Panc1 (cell line): Measurements from ENCODE around the gene FAM222B. TPM values are rescaled to one million over a fixed set of nuclear protein-coding genes. Genes with fewer than 3 reads are reported as not detected.

ENCODE experiments used
- ATAC-seq: fragments of 200-7000 bp; cut with Tn5 transposase; 2 replicates; pipeline ENCODE4 v1.9.1; 2020; ENCODE audit warnings: mild to moderate bottlenecking, moderate library complexity
- BruUV-seq: library from RNA; stranded (reverse); fragments of 400-500 nt; replicated peaks from 2 replicates; lab custom pipeline; 2021; lab: Mats Ljungman, UMichigan
- CTCF ChIA-PET: fragments of 300-600 bp; sonication (Branson Sonifier 250); formaldehyde crosslinking; loops from one replicate; lab custom pipeline; 2022; ENCODE audit warnings: antibody characterized with exemption; lab: Charles Lee
- POLR2A ChIA-PET: fragments of 300-600 bp; sonication (Branson Sonifier 250); formaldehyde crosslinking; loops from one replicate; lab custom pipeline; 2022; ENCODE audit warnings: antibody characterized with exemption; lab: Charles Lee
- DNase-seq: peaks from one replicate; pipeline ENCODE4 v3.0.0-alpha.2; 2010; ENCODE audit warnings: low read depth, low spot score
- H3K27ac ChIP-seq: 2 replicates; pipeline ENCODE4 v1.5.1; 2011; ENCODE audit warnings: mild to moderate bottlenecking, low read length, inconsistent platforms
- H3K27me3 ChIP-seq: fragments of 200-500 bp; sonication (Bioruptor generic); 2 replicates; pipeline ENCODE4 v1.6.0; 2014; ENCODE audit warnings: low read length, inconsistent platforms; ENCODE audit not compliant: control insufficient read depth, insufficient read depth
- H3K36me3 ChIP-seq: fragments of 200-500 bp; sonication (Bioruptor generic); 2 replicates; pipeline ENCODE4 v1.5.1; 2014; ENCODE audit warnings: inconsistent platforms, mild to moderate bottlenecking, low read length, moderate library complexity; ENCODE audit not compliant: control insufficient read depth, insufficient read depth
- H3K4me1 ChIP-seq: 2 replicates; pipeline ENCODE4 v1.5.1; 2011; ENCODE audit warnings: inconsistent platforms, mild to moderate bottlenecking, low read length, moderate library complexity; ENCODE audit not compliant: control insufficient read depth, insufficient read depth
- H3K4me3 ChIP-seq, 2 experiments: 2 replicates each; pipeline ENCODE4 v1.5.1; 2011 to 2012; ENCODE audit warnings: low read depth in 2 of 2, low read length in 2 of 2, mild to moderate bottlenecking in 2 of 2, inconsistent platforms in 1 of 2, moderate library complexity in 1 of 2
- H3K9me3 ChIP-seq: fragments of 200-500 bp; sonication (Bioruptor generic); 2 replicates; pipeline ENCODE4 v1.5.1; 2014; ENCODE audit warnings: low read depth, mild to moderate bottlenecking, inconsistent platforms, low read length, moderate library complexity; ENCODE audit not compliant: control insufficient read depth, insufficient read depth
- POLR2AphosphoS5 ChIP-seq: IDR thresholded peaks from 2 replicates; pipeline ENCODE4 v1.6.1; 2012; ENCODE audit warnings: mild to moderate bottlenecking, low read depth, low read length, moderate library complexity
- REST ChIP-seq, 2 experiments: IDR thresholded peaks; 2 replicates each; pipeline ENCODE4 v1.6.1; 2011 to 2012; ENCODE audit warnings: low read depth in 2 of 2, control low read depth in 1 of 2, low read length in 1 of 2, mild to moderate bottlenecking in 1 of 2, moderate library complexity in 1 of 2; ENCODE audit not compliant: insufficient read depth in 1 of 2
- SIN3A ChIP-seq: IDR thresholded peaks from 2 replicates; pipeline ENCODE4 v1.6.1; 2012; ENCODE audit warnings: low read depth, mild to moderate bottlenecking, low read length, moderate library complexity, borderline replicate concordance; ENCODE audit not compliant: insufficient read depth
- TCF7L2 ChIP-seq: IDR thresholded peaks from 2 replicates; pipeline ENCODE4 v1.6.1; 2011; ENCODE audit warnings: mild to moderate bottlenecking, low read depth, low read length, inconsistent platforms
- in situ Hi-C: cut with HindIII; loops from 2 replicates; pipeline ENCODE4 v1.10.0; 2016; ENCODE audit warnings: low sequenced_read_pairs, low pct_unique_long_range_greater_than_20kb
- intact Hi-C: fragments of 100-400 bp; cut with micrococcal nuclease; formaldehyde crosslinking; loops from one replicate; pipeline ENCODE4 v1.10.0; 2022; ENCODE audit not compliant: unreplicated experiment
- total RNA-seq: library from RNA; stranded (reverse); gene quantifications from one replicate; pipeline ENCODE4 v1.2.1, GENCODE V29; 2021; ENCODE audit not compliant: unreplicated experiment
- TF ChIP-seq, protein P1 (sequence below): fragments of 450-650 bp; IDR thresholded peaks from 2 replicates; pipeline ENCODE4 v1.5.1; 2017; ENCODE audit warnings: mild to moderate bottlenecking

Gene FAM222B
- total RNA-seq, 1 experiment from 2014 or later: 38.5 TPM

DNA sequence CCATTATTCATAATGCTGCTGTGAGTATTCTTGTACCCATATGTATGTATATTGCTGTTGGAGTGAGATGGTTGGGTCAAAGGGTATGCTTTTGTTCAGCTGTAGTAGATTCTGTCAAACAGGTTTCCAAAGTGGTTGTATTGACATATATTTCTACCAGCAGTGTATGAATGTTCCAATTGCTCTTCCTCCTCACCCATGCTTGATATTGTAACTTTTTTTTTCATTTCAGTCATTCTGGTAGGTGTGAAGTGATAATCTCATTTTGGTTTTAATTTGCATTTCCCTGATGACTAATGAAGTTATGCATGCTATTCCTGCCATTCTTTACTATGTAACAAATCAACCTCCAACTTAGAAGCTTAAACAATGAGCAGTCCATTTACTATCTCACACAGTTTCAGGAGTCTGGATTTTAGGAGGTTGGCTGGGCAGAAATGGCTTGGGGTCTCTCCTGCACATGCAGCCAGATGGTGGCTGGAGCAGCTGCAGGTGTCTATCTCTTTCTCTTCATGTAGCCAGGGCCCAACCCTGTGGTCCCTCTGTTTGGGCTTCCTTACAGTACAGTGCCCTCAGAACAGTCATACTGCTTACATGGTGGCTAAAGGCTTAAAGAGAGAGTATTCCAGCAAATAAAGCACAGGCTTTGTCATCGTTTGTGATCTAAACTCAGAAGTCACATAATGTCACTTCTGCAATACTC is 33.4 kb upstream of the FAM222B start:
- CTCF ChIA-PET: no interaction called here
- in situ Hi-C loops: loop anchor here (10.0 kb wide), 1 partner anchor 111 kb away; no protein-coding TSS in a partner anchor

DNA sequence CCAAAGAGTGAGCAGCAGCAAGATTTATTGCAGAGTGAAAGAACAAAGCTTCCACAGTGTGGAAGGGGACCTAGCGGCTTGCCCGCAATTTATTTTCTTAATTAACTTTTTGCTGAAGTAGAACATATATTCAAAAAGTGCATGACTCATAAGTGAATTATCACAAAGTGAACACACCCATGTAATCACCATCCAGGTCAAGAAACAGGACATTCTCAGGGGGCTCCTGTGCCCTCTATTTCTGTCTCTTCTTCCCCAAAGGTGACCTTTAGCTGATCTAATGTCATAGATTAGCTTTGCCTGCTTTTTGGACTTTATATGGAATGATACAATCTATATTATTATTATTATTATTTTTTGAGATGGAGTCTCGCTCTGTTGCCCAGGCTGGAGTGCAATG is 32.2 kb upstream of the FAM222B start:
- no peak for TF ChIP-seq TCF7L2
- Histone ChIP-seq H3K27me3 (no peaks in the 10 kb centered on the region), H3K36me3 (no peaks in the 10 kb centered on the region), H3K9me3 (no peaks in the 10 kb centered on the region), H3K4me1 (no peaks in the 10 kb centered on the region), H3K27ac (no peak overlapping the region), H3K4me3 (no peak overlapping the region)
- no peak for DNase-seq
- intact Hi-C loops (loop anchor here (10.0 kb wide), 1 partner anchor 110 kb away; no protein-coding TSS in a partner anchor), in situ Hi-C loops (loop anchor here (10.0 kb wide), 1 partner anchor 110 kb away; no protein-coding TSS in a partner anchor)
- ChIA-PET POLR2A (no interaction called here), CTCF (no interaction called here)
- BruUV-seq: no TSS peak
- ATAC-seq: no peak

More for the DNA sequence above, 33.4 kb upstream of the FAM222B start:
- no peak overlapping the region for H3K27ac ChIP-seq
- no peak for ATAC-seq
- no TSS peak for BruUV-seq
- POLR2A ChIA-PET: no interaction called here
- no peaks in the 10 kb centered on the region for H3K9me3 ChIP-seq
- intact Hi-C loops: loop anchor here (10.0 kb wide), 1 partner anchor 111 kb away; no protein-coding TSS in a partner anchor
- no peaks in the 10 kb centered on the region for H3K27me3 ChIP-seq
- no peak for TF ChIP-seq SIN3A
- no peak for TF ChIP-seq TCF7L2
- TF ChIP-seq, protein P1, sequence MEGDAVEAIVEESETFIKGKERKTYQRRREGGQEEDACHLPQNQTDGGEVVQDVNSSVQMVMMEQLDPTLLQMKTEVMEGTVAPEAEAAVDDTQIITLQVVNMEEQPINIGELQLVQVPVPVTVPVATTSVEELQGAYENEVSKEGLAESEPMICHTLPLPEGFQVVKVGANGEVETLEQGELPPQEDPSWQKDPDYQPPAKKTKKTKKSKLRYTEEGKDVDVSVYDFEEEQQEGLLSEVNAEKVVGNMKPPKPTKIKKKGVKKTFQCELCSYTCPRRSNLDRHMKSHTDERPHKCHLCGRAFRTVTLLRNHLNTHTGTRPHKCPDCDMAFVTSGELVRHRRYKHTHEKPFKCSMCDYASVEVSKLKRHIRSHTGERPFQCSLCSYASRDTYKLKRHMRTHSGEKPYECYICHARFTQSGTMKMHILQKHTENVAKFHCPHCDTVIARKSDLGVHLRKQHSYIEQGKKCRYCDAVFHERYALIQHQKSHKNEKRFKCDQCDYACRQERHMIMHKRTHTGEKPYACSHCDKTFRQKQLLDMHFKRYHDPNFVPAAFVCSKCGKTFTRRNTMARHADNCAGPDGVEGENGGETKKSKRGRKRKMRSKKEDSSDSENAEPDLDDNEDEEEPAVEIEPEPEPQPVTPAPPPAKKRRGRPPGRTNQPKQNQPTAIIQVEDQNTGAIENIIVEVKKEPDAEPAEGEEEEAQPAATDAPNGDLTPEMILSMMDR: no peak
- no peak for TF ChIP-seq POLR2AphosphoS5
- TF ChIP-seq REST (IDR thresholded peaks at IDR 0.05; ENCODE audit: insufficient read depth in 1 of 2, low read depth in 2 of 2, low read length in 1 of 2): no peak
- DNase-seq: no peak
- H3K4me1 ChIP-seq: no peaks in the 10 kb centered on the region
- H3K36me3 ChIP-seq: no peaks in the 10 kb centered on the region
- no peak overlapping the region for H3K4me3 ChIP-seq

GRCh38 chr17:28873839-28874238 is 31.2 kb upstream of the FAM222B start:
- in situ Hi-C loops (loop anchor here (10.0 kb wide), 1 partner anchor 109 kb away; no protein-coding TSS in a partner anchor), intact Hi-C loops (loop anchor here (10.0 kb wide), 1 partner anchor 109 kb away; no protein-coding TSS in a partner anchor)
- ChIA-PET POLR2A (no interaction called here), CTCF (no interaction called here)
- H3K4me3 ChIP-seq: no peak overlapping the region
- no peak overlapping the region for H3K27ac ChIP-seq
- no peaks in the 10 kb centered on the region for H3K36me3 ChIP-seq
- ATAC-seq (no peak), DNase-seq (no peak)
- no peak for TF ChIP-seq SIN3A
- no peak for TF ChIP-seq TCF7L2
- no peak for TF ChIP-seq REST (IDR thresholded peaks at IDR 0.05; ENCODE audit: insufficient read depth in 1 of 2, low read depth in 2 of 2, low read length in 1 of 2)
- TF ChIP-seq, protein P1: no peak
- TF ChIP-seq POLR2AphosphoS5: no peak
- H3K9me3 ChIP-seq: no peaks in the 10 kb centered on the region
- H3K27me3 ChIP-seq: no peaks in the 10 kb centered on the region
- no TSS peak for BruUV-seq
- H3K4me1 ChIP-seq: no peaks in the 10 kb centered on the region
